GM18861 (cell line): Measurements from ENCODE around the gene FILIP1L.

Source experiments
- ATAC-seq: cut with Tn5 transposase; IDR thresholded peaks from one replicate; pipeline ENCODE4 v1.9.1; 2021; ENCODE audit not compliant: unreplicated experiment

Gene FILIP1L

DNA sequence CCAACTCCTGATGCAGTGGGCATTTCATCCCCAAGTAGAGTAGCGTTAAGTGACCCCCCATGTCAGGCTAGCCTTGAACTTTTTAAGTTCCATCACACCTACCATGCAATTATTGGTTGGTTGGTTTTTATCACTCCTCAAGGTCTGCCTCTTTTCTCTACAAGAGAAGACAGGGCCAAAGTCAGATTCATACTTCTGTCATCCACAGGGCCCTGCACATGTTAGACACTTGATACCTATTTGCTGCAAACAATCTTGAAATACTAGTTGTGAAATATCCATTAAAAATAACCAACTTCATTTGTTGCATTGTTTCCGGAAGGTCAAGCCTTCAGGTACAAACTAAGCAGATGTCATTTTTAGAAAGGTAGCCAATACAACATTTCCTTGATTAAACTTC lies 295.5 kb downstream of the FILIP1L start:
- no peak for ATAC-seq

DNA sequence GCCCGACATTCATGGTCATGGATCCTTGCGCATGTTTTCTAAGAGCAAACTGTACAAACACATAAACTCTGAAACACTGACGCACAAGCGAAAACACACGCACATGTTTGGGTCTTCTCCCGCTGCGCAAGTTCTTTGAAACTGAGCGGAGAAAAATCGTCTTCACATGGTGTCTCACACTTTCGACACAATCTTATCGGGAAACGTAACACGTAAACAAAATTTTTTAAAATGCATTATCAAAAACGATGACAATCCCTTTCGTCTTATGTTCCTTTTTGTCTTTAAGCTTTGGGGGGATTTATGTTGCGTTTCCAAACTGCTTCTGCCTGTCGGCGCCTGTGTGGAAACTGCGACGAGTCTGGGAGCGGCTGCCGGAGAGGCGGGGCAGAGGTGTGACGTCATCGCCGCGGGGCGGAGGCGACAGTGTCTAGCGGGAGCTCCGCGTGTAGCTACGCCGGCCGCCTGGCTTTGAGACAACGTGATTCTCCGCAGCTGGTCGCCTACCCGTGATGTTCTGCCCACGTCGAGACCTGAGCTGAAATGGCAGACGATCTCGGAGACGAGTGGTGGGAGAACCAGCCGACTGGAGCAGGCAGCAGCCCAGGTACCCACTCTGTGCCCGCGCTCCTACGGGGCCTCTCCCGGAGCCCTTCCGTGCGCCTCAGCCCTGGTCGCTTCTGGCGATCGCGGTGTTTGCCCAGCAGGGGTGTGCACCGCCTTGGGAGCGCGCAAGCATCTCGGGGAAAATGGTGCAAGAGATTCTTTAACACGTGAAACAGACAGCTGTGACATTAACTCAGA lies 296.7 kb downstream of the FILIP1L start, which contains the start of gene CMSS1:
CMSS1 (plus strand) TSS at position 426 of the 804 bp plus-strand sequence.
- ATAC-seq: peak; percentile 96

DNA sequence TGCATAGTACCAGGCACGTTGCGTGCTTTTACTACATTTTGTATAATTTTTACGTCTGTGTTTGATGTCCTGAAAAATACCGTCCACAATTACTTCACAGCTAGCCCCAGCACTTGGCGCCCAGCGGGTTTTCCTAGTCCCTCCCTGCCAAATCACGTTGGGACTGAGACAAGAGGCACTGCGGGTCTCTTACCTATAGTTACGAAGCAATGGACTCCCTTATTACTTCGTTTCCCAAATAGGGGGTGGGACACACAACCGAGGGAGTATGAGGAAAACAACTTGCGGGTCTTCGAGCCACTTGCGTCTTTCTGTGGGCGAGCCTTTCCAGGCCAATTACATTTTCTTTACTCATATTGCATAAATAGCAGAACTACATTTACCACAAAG lies 297.3 kb downstream of the FILIP1L start:
- ATAC-seq: no peak

DNA sequence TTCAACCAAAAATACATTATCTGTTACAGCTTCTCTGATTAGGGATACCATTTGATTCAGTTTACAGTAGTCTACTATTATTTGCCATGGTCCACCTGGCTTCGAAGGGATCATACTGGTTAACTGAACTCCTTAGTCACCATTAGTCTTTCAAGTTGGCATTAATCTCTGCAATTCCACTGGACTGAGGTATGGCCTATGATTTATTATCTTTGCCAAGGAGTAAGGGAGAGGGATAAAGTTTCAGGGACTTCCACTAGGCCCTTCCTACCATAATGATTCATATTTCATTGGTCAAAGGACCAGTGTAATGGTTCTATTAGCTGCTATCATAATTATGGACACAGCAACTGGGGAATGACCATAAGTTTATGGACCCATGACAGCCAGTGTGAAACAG lies 303.9 kb downstream of the FILIP1L start:
- ATAC-seq: no peak

DNA sequence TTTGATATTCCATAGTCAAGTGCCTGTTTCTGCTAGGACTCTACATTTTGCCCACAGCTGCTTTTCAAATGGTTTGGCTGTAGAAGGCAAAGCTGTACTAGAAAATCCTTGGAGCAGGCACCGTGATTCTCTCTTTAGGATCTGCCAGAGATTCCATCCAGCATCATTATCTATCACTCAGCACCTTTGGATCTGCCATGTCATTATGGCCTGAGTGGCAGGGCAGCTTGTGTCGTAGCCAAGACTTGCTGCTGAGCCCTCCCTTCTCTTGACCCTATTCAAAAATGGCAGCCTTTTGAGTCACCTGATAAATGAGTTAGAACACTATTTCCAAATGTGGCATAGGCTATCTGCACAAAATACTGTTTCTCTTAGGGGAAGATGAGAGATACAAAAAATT lies 304.7 kb downstream of the FILIP1L start:
- ATAC-seq: no peak

DNA sequence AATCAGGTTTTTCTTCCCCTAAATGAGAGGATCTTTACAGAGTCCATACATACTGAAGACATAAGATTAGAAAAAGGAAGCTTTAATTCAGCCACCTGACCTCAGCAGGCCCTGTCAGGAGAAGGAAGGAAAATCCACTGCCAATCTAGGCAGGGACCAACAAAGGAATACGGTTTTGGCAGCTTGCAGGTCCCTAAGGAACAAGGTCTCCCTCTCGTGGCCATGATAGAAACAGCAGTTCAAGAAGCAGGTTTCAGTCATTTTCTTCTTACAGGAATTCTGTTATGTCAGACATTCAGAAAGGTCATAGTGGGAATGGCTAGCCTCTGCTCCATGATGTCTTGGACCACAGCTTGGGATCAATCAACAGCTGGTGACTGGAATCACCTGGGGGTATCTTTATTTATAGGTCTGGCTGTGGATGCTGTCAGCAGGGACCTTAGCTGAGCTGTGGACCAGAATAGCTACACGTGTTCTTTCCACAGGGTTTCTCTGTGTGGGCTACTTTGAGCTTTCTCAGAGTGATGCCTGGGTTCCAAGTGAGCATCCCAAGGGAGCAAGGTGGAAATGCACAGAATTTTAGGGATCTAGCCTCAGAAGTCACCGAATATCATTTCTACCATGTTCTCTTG lies 306.0 kb downstream of the FILIP1L start:
- no peak for ATAC-seq

DNA sequence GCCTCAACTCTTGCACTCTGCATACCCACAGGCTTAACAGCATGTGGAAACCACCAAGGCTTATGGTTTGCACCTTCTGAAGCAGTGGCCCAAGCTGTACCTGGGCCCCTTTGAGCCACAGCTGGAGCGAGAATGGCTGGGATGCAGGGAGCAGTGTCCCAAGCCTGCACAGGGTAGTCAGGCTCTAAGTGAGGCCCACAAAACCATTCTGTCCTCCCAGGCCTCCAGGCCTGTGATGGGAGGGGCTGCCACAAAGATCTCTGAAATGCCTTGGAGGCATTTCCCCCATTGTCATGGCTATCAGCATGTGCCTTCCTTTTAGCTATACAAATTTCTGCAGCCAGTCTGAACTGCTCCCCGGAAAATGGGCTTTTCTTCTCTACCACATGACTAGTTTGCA lies 309.1 kb downstream of the FILIP1L start:
- ATAC-seq: no peak

DNA sequence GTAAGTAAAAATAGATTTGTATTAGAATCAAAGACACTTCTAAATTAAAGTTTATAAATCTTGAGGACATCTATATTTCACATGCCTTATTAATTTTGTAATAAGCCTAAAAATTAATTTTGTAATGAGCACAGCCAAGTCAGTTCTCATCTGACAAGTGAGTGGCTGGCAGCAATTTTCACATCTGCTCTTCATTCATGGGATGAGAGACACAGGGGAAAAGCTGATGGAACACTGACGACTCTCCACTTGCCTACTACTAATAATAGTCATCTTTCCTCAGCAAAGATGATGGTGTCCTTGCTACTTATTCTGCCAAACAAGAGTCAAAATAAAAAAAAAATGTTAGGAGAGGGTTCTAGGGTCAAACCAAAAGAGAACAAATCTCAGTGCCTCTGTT lies 311.0 kb downstream of the FILIP1L start:
- ATAC-seq: no peak

DNA sequence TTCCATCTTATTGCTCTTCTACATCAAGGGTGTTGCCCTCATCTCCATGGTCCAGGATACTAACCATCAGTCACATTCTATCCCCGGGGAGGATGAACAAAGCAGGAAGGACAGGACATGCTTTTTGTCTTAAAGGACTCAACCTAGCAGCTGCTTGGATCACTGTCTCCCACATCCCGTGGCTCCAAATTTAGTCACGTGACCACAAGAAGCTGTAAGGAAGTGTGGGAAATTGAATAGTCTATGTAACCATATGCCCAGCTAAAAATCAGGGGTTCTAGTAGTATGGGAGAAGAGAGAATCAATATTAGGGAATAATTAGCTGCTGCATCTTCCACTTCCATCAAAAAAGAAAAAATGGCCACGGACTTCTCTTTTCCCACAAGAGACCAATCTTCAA lies 314.9 kb downstream of the FILIP1L start:
- no peak for ATAC-seq

DNA sequence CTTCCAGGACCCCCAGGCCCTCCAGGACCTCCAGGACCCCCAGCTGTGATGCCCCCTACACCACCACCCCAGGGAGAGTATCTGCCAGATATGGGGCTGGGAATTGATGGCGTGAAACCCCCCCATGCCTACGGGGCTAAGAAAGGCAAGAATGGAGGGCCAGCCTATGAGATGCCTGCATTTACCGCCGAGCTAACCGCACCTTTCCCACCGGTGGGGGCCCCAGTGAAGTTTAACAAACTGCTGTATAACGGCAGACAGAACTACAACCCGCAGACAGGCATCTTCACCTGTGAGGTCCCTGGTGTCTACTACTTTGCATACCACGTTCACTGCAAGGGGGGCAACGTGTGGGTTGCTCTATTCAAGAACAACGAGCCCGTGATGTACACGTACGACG lies 318.7 kb downstream of the FILIP1L start:
- ATAC-seq: no peak

DNA sequence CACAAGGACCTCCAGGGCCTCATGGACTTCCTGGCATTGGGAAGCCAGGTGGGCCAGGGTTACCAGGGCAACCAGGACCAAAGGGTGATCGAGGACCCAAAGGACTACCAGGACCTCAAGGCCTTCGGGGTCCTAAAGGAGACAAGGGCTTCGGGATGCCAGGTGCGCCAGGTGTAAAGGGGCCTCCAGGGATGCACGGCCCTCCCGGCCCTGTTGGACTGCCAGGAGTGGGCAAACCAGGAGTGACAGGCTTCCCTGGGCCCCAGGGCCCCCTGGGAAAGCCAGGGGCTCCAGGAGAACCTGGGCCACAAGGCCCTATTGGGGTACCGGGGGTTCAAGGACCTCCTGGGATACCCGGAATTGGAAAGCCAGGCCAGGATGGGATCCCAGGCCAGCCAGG lies 319.8 kb downstream of the FILIP1L start:
- no peak for ATAC-seq

DNA sequence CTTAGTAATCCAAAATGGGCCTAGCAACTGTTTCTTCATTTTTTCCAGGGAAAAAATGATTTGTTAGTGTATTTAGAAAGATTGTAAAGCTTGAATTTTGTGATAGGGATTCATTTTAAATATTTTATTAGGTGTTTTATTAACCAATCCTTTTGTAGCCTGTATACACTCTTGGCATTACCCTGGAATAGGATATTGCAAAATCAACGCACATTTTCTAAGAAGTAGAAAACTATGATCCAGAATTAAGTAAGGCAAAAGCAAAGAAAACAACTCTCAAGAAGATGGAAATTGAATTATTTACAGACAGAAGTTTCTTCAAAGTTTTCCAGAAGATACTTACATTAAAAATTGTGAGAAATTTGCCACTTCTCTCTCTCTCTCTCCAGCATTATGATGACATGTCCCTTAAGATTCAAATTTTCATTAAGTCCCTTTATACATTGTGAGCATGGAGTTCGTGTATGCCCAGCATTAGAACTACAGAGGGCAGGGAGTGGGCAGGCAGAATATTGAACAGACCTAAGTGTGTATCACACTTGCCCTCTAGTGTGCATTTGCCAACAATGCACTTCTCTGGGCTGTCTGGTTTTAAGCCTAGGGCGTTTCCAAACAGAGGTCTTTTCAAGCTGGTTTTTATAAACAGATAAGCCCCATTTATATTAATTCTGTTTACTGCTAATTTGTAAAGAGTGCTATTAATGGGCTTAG lies 325.1 kb downstream of the FILIP1L start:
- ATAC-seq: peak; percentile 94
